ENCODE data around the gene LRP8. TPM values are rescaled to one million over a fixed set of nuclear protein-coding genes. Genes with fewer than 3 reads are reported as not detected.

LRP8 gene
- total and polyA plus RNA-seq, 2 experiments from 2014 or later = 1.3 to 8.9 TPM

- no peaks in the 10 kb centered on the region for H3F3A ChIP-seq (ENCODE audit: insufficient read depth)
- peaks cover 16% of the 10 kb centered on the region for H3K27me3 ChIP-seq (replicated peaks; ENCODE audit: insufficient read depth)
- no peaks in the 10 kb centered on the region for H4K20me1 ChIP-seq (ENCODE audit: insufficient read depth)
- no peak overlapping the region for H3K9ac ChIP-seq
- no peak for DNase-seq
- TF ChIP-seq EZH2 (IDR thresholded peaks at IDR 0.05; ENCODE audit: insufficient read depth, poor library complexity, severe bottlenecking) (no peak), EZH2phosphoT487 (IDR thresholded peaks at IDR 0.05; ENCODE audit: insufficient read depth, low read depth) (no peak)
- H2AFZ ChIP-seq = no peak overlapping the region
- no peak overlapping the region for H3K27ac ChIP-seq
- no peaks in the 10 kb centered on the region for H3K4me1 ChIP-seq (ENCODE audit: insufficient read depth)
- no peaks in the 10 kb centered on the region for H3K9me3 ChIP-seq (ENCODE audit: low read depth)
- H3K9me2 ChIP-seq (ENCODE audit: insufficient read depth) = no peaks in the 10 kb centered on the region
- H3K36me3 ChIP-seq (ENCODE audit: low read depth) = no peaks in the 10 kb centered on the region
- H3K79me2 ChIP-seq (ENCODE audit: insufficient read depth) = no peaks in the 10 kb centered on the region
- in situ Hi-C loops (cut with MboI) = no loop called here
- H3K4me2 ChIP-seq (ENCODE audit: unreplicated experiment) = no peak overlapping the region
- no peak overlapping the region for H3K4me3 ChIP-seq
- 76 to 81% methylated on average over 9 of the region's 9 CpGs for WGBS, 2 experiments (ENCODE audit: low coverage in 1 of 2, low lambda C conversion rate in 2 of 2, missing lambda C conversion rate in 2 of 2)
Measured at GRCh38 chr1:53362851-53363642, 35.2 kb upstream of the LRP8 start.

GRCh38 chr1:53362270-53362669, 34.4 kb upstream of the LRP8 start:
- Histone ChIP-seq H3K79me2 (ENCODE audit: insufficient read depth) (no peaks in the 10 kb centered on the region), H2AFZ (no peak overlapping the region), H4K20me1 (ENCODE audit: insufficient read depth) (no peaks in the 10 kb centered on the region), H3K27me3 (replicated peaks; ENCODE audit: insufficient read depth) (peaks cover 16% of the 10 kb centered on the region), H3K4me1 (ENCODE audit: insufficient read depth) (no peaks in the 10 kb centered on the region), H3K9ac (no peak overlapping the region), H3K9me3 (ENCODE audit: low read depth) (no peaks in the 10 kb centered on the region), H3F3A (ENCODE audit: insufficient read depth) (no peaks in the 10 kb centered on the region), H3K4me3 (no peak overlapping the region), H3K27ac (no peak overlapping the region), H3K36me3 (ENCODE audit: low read depth) (no peaks in the 10 kb centered on the region), H3K4me2 (ENCODE audit: unreplicated experiment) (no peak overlapping the region), H3K9me2 (ENCODE audit: insufficient read depth) (no peaks in the 10 kb centered on the region)
- WGBS, 2 experiments (ENCODE audit: low coverage in 1 of 2, low lambda C conversion rate in 2 of 2, missing lambda C conversion rate in 2 of 2) = 32 to 54% methylated on average over 2 of the region's 2 CpGs
- no peak for DNase-seq
- TF ChIP-seq EZH2 (IDR thresholded peaks at IDR 0.05; ENCODE audit: insufficient read depth, poor library complexity, severe bottlenecking) = no peak
- TF ChIP-seq EZH2phosphoT487 (IDR thresholded peaks at IDR 0.05; ENCODE audit: insufficient read depth, low read depth) = no peak
- in situ Hi-C loops (cut with MboI) = no loop called here

GRCh38 chr1:53361541-53361961, 33.7 kb upstream of the LRP8 start:
- H3K79me2 ChIP-seq (ENCODE audit: insufficient read depth) = no peaks in the 10 kb centered on the region
- H3F3A ChIP-seq (ENCODE audit: insufficient read depth) = no peaks in the 10 kb centered on the region
- H3K4me2 ChIP-seq (ENCODE audit: unreplicated experiment) = no peak overlapping the region
- no peak overlapping the region for H3K27ac ChIP-seq
- peaks cover 10% of the 10 kb centered on the region for H3K27me3 ChIP-seq (replicated peaks; ENCODE audit: insufficient read depth)
- in situ Hi-C loops (cut with MboI) = no loop called here
- no peak overlapping the region for H3K9ac ChIP-seq
- no peaks in the 10 kb centered on the region for H3K4me1 ChIP-seq (ENCODE audit: insufficient read depth)
- H3K36me3 ChIP-seq (ENCODE audit: low read depth) = no peaks in the 10 kb centered on the region
- H3K9me2 ChIP-seq (ENCODE audit: insufficient read depth) = no peaks in the 10 kb centered on the region
- H4K20me1 ChIP-seq (ENCODE audit: insufficient read depth) = no peaks in the 10 kb centered on the region
- no peak for DNase-seq
- 43 to 53% methylated on average over 3 of the region's 3 CpGs for WGBS, 2 experiments (ENCODE audit: low coverage in 1 of 2, low lambda C conversion rate in 2 of 2, missing lambda C conversion rate in 2 of 2)
- H2AFZ ChIP-seq = no peak overlapping the region
- no peak overlapping the region for H3K4me3 ChIP-seq
- H3K9me3 ChIP-seq (ENCODE audit: low read depth) = no peaks in the 10 kb centered on the region
- TF ChIP-seq EZH2phosphoT487 (IDR thresholded peaks at IDR 0.05; ENCODE audit: insufficient read depth, low read depth) (no peak), EZH2 (IDR thresholded peaks at IDR 0.05; ENCODE audit: insufficient read depth, poor library complexity, severe bottlenecking) (no peak)

GRCh38 chr1:53359934-53360276, 32.0 kb upstream of the LRP8 start:
- TF ChIP-seq EZH2 (IDR thresholded peaks at IDR 0.05; ENCODE audit: insufficient read depth, poor library complexity, severe bottlenecking) (no peak), EZH2phosphoT487 (IDR thresholded peaks at IDR 0.05; ENCODE audit: insufficient read depth, low read depth) (no peak)
- Histone ChIP-seq H3F3A (ENCODE audit: insufficient read depth) (no peaks in the 10 kb centered on the region), H3K4me2 (ENCODE audit: unreplicated experiment) (no peak overlapping the region), H3K27me3 (replicated peaks; ENCODE audit: insufficient read depth) (peaks cover 10% of the 10 kb centered on the region), H3K79me2 (ENCODE audit: insufficient read depth) (no peaks in the 10 kb centered on the region), H3K9ac (no peak overlapping the region), H3K9me3 (ENCODE audit: low read depth) (no peaks in the 10 kb centered on the region), H4K20me1 (ENCODE audit: insufficient read depth) (no peaks in the 10 kb centered on the region), H2AFZ (no peak overlapping the region), H3K36me3 (ENCODE audit: low read depth) (no peaks in the 10 kb centered on the region), H3K4me1 (ENCODE audit: insufficient read depth) (no peaks in the 10 kb centered on the region), H3K9me2 (ENCODE audit: insufficient read depth) (no peaks in the 10 kb centered on the region), H3K27ac (no peak overlapping the region), H3K4me3 (no peak overlapping the region)
- 17 to 21% methylated on average over 2 of the region's 2 CpGs for WGBS, 2 experiments (ENCODE audit: low coverage in 1 of 2, low lambda C conversion rate in 2 of 2, missing lambda C conversion rate in 2 of 2)
- no peak for DNase-seq
- in situ Hi-C loops (cut with MboI) = no loop called here

Measured in GM23248 (cell line).